ENCODE data around the gene FRY.

Gene FRY

GRCh38 chr13:32075170-32075851 lies 43.7 kb downstream of the FRY start:
- H3K27ac ChIP-seq = no peak overlapping the region
- DNase-seq (ENCODE audit: low spot score) = no peak
- POLR2A ChIA-PET (ENCODE audit: low non-redundant PET) = no interaction called here
- CTCF ChIA-PET = no interaction called here
- TF ChIP-seq, protein P1, sequence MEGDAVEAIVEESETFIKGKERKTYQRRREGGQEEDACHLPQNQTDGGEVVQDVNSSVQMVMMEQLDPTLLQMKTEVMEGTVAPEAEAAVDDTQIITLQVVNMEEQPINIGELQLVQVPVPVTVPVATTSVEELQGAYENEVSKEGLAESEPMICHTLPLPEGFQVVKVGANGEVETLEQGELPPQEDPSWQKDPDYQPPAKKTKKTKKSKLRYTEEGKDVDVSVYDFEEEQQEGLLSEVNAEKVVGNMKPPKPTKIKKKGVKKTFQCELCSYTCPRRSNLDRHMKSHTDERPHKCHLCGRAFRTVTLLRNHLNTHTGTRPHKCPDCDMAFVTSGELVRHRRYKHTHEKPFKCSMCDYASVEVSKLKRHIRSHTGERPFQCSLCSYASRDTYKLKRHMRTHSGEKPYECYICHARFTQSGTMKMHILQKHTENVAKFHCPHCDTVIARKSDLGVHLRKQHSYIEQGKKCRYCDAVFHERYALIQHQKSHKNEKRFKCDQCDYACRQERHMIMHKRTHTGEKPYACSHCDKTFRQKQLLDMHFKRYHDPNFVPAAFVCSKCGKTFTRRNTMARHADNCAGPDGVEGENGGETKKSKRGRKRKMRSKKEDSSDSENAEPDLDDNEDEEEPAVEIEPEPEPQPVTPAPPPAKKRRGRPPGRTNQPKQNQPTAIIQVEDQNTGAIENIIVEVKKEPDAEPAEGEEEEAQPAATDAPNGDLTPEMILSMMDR (conservative IDR thresholded peaks at IDR 0.05; ENCODE audit: low read depth) = no peak

- DNase-seq (ENCODE audit: low spot score) = no peak
- TF ChIP-seq, protein P1 (conservative IDR thresholded peaks at IDR 0.05; ENCODE audit: low read depth) = no peak
- ChIA-PET POLR2A (ENCODE audit: low non-redundant PET) (no interaction called here), CTCF (no interaction called here)
- no peak overlapping the region for H3K27ac ChIP-seq
Measured at GRCh38 chr13:32079587-32079986, 48.0 kb downstream of the FRY start.

DNA sequence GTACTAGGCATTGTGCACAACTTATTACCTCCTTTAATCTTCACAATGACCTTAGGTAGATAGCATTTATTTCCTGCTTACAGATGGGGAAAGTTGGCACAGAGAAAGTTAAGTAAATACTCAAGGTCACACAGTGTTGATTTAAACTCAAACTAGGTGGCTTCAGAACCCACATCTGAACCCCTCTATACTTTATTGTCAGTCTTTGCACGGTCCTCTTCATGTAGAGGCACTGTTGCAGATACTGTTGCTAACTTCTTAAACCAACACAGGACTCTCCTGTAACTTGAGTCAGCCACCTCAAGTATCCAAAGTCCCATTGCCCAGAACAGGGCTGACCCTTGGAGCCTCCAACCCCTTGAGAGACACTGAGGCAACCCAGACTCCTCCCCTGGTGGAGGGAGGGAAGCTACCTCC lies 48.8 kb downstream of the FRY start:
- TF ChIP-seq, protein P1 (conservative IDR thresholded peaks at IDR 0.05; ENCODE audit: low read depth) = no peak
- ChIA-PET CTCF (no interaction called here), POLR2A (ENCODE audit: low non-redundant PET) (no interaction called here)
- H3K27ac ChIP-seq = no peak overlapping the region
- no peak for DNase-seq (ENCODE audit: low spot score)

GRCh38 chr13:32081591-32081990 lies 50.0 kb downstream of the FRY start:
- ChIA-PET POLR2A (ENCODE audit: low non-redundant PET) (no interaction called here), CTCF (interaction anchor here (0.6 kb wide), 1 partner anchor 17 kb away, joined by 3 read pairs; no protein-coding TSS in a partner anchor)
- DNase-seq (ENCODE audit: low spot score) = no peak
- TF ChIP-seq, protein P1 (conservative IDR thresholded peaks at IDR 0.05; ENCODE audit: low read depth) = no peak
- H3K27ac ChIP-seq = no peak overlapping the region

DNA sequence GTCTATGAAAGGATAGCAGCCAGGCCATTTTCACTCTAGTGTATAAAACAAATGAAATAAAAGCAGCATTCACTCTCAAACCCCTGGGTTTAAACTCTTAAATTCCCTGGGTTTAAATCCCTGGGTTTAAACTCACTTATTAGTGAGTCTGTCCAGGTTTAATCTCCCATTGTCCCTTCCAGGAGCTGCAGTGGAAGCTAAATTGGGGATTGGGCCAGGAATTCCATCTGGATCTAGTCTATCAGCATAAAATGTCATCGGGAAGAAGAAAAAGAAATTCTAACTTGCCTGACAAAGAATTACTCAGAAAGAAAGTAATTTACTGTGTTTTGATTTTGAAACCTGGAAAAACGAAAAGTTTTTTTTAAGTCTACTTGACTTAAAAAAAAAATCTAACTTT lies 54.8 kb downstream of the FRY start:
- CTCF ChIA-PET = interaction anchor here (0.8 kb wide), 1 partner anchor 176 kb away, joined by 3 read pairs; no protein-coding TSS in a partner anchor

DNA sequence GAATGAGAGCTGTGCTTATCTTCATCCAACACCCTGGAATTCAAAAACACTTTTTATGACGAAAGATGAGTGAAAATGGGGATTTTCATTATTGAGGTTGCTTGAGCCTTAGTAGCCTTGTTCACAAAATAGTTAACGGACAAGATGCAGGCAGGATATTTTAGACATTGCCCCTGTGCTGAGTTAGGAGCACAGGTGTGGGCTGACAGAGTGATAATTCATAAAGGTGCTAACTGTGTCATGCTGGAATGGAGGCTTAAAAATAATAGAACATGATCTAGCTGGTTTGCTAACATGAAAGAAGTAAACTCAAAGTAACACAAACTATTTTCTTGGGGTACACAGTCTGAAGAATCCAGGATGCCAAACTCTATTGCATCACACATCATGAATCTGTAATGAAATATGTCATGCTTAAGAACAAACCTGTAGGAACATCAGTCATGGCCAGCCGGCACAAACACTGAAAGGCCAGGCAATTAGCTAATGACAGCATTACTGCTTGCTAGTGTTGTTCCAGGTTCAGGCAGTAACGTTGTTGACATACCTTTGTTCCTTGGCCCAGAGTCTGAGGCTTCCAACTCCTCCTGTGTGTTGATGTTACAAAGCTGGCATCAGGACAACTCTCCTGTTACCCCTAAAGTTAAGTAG lies 55.3 kb downstream of the FRY start:
- TF ChIP-seq, protein P1 (conservative IDR thresholded peaks at IDR 0.05; ENCODE audit: low read depth) = no peak
- POLR2A ChIA-PET (ENCODE audit: low non-redundant PET) = no interaction called here
- no peak overlapping the region for H3K27ac ChIP-seq
- DNase-seq (ENCODE audit: low spot score) = no peak
- CTCF ChIA-PET = interaction anchor here (0.8 kb wide), 1 partner anchor 177 kb away, joined by 3 read pairs; no protein-coding TSS in a partner anchor

More for the DNA sequence above, 54.8 kb downstream of the FRY start:
- no peak overlapping the region for H3K27ac ChIP-seq
- TF ChIP-seq, protein P1 (conservative IDR thresholded peaks at IDR 0.05; ENCODE audit: low read depth) = no peak
- DNase-seq (ENCODE audit: low spot score) = no peak
- POLR2A ChIA-PET (ENCODE audit: low non-redundant PET) = no interaction called here

Data from RWPE1 (cell line).